ENCODE data around the gene RALGPS2. TPM values are rescaled to one million over a fixed set of nuclear protein-coding genes. Genes with fewer than 3 reads are reported as not detected.

RALGPS2 gene
- total and polyA plus RNA-seq, 2 of the 8 experiments (the other 6 are each of a cell fraction or from before 2014, with no cell fraction given) = 6.7 to 38.0 TPM

- Histone ChIP-seq H3K27me3 (replicated peaks in 1 of 4; ENCODE audit: control insufficient read depth in 3 of 4, extremely low read depth in 1 of 4, insufficient read depth in 3 of 4, low read length in 3 of 4) (no peaks in the 10 kb centered on the region), H3K23ac (ENCODE audit: insufficient read length) (no peak overlapping the region), H2BK120ac (replicated peaks; ENCODE audit: low read depth, low read length) (no peak overlapping the region), H4K20me1 (replicated peaks in 1 of 2; ENCODE audit: control insufficient read depth in 1 of 2, insufficient read depth in 2 of 2, low read length in 2 of 2) (no peaks in the 10 kb centered on the region), H4K5ac (ENCODE audit: insufficient read length, low read depth, low read length) (no peak overlapping the region), H3K23me2 (ENCODE audit: low read depth, low read length) (no peaks in the 10 kb centered on the region), H4K8ac (ENCODE audit: extremely low read depth, insufficient read depth, low read length) (no peak overlapping the region), H3K9me3 (ENCODE audit: insufficient read depth in 2 of 2, low read depth in 1 of 2, low read length in 1 of 2) (peaks cover 4 to 5% of the 10 kb centered on the region in 2 experiments; a peak in 2 of 4 replicates), H3K14ac (ENCODE audit: insufficient read length) (no peak overlapping the region), H2AFZ (ENCODE audit: low read length) (no peak overlapping the region), H3K79me1 (ENCODE audit: low read depth, low read length) (no peaks in the 10 kb centered on the region), H2BK5ac (ENCODE audit: low read depth, low read length) (no peak overlapping the region), H4K91ac (replicated peaks; ENCODE audit: insufficient read length, low read length) (no peak overlapping the region), H3K56ac (replicated peaks; ENCODE audit: insufficient read length, low read depth, low read length) (no peak overlapping the region), H3K4me2 (ENCODE audit: insufficient read depth in 1 of 2, low read depth in 2 of 2, low read length in 2 of 2) (no peak overlapping the region), H3K79me2 (ENCODE audit: control insufficient read depth in 1 of 2, insufficient read depth in 2 of 2, low read length in 2 of 2) (no peaks in the 10 kb centered on the region), H3K36me3 (ENCODE audit: control insufficient read depth in 2 of 4, insufficient read depth in 4 of 4, low read length in 3 of 4) (no peaks in the 10 kb centered on the region), H3K9ac (replicated peaks in 1 of 4; ENCODE audit: extremely low read depth in 1 of 4, low read depth in 3 of 4, low read length in 3 of 4) (no peak overlapping the region), H3K18ac (ENCODE audit: extremely low read depth, low read length) (no peak overlapping the region), H3K4me1 (replicated peaks in 1 of 4; ENCODE audit: control insufficient read depth in 3 of 4, insufficient read depth in 4 of 4, low read length in 3 of 4) (no peaks in the 10 kb centered on the region), H3K4ac (replicated peaks; ENCODE audit: insufficient read length, low read depth, low read length) (no peak overlapping the region), H3K4me3 (ENCODE audit: extremely low read depth in 1 of 4, insufficient read depth in 2 of 4, low read depth in 3 of 4, low read length in 4 of 4) (no peak overlapping the region), H2BK15ac (ENCODE audit: low read length) (no peak overlapping the region), H2AK5ac (ENCODE audit: low read depth, low read length) (no peak overlapping the region), H2BK20ac (ENCODE audit: low read length) (no peak overlapping the region), H2BK12ac (ENCODE audit: low read depth, low read length) (no peak overlapping the region), H3K27ac (ENCODE audit: low read depth, low read length) (no peak overlapping the region)
- DNase-seq (ENCODE audit: low read depth in 1 of 2, low spot score in 2 of 2) (no peak), FAIRE-seq (no peak)
- ChIA-PET CTCF (ENCODE audit: partially characterized antibody) (no interaction called here), POLR2A (ENCODE audit: partially characterized antibody) (no interaction called here)
- TF ChIP-seq NRF1 (IDR thresholded peaks at IDR 0.05; ENCODE audit: low read depth, low read length) (no peak), MAX (IDR thresholded peaks at IDR 0.05) (no peak), SIN3A (conservative IDR thresholded peaks at IDR 0.05 in 1 of 2, IDR thresholded peaks at IDR 0.05 in 1 of 2; ENCODE audit: low read depth in 1 of 2, low read length in 2 of 2) (no peak), SAP30 (IDR thresholded peaks at IDR 0.05; ENCODE audit: insufficient read depth, insufficient replicate concordance, low read length) (no peak), CTCF (IDR thresholded peaks at IDR 0.05; ENCODE audit: control extremely low read depth in 1 of 3, insufficient read depth in 1 of 3, low read depth in 1 of 3, low read length in 3 of 3) (no peak), SP4 (IDR thresholded peaks at IDR 0.05; ENCODE audit: low read length) (no peak), SIX5 (IDR thresholded peaks at IDR 0.05; ENCODE audit: low read depth, low read length) (no peak), POLR2A (IDR thresholded peaks at IDR 0.05; ENCODE audit: control extremely low read depth in 1 of 2, low read depth in 2 of 2, low read length in 2 of 2) (no peak), ASH2L (IDR thresholded peaks at IDR 0.05; ENCODE audit: low read length) (no peak), RNF2 (IDR thresholded peaks at IDR 0.05; ENCODE audit: borderline replicate concordance, low read depth, low read length, missing control alignments, poor library complexity, severe bottlenecking) (no peak), EP300 (IDR thresholded peaks at IDR 0.05; ENCODE audit: borderline replicate concordance in 1 of 2, low read depth in 2 of 2, low read length in 2 of 2) (no peak), RFX5 (IDR thresholded peaks at IDR 0.05; ENCODE audit: borderline replicate concordance, low read depth, low read length) (no peak), SP1 (IDR thresholded peaks at IDR 0.05; ENCODE audit: low read depth, low read length) (no peak)
These were observed 241.3 kb downstream of the RALGPS2 start for GRCh38 chr1:178966312-178966711.
